Ectodermal cell (in vitro differentiated cells): Measurements from ENCODE around the gene FEM1B.

ENCODE experiments used
- H3K27ac ChIP-seq: 2 replicates; pipeline ENCODE4 v1.7.0; 2013; ENCODE audit warnings: mild to moderate bottlenecking, low read depth, low read length; ENCODE audit not compliant: insufficient read depth, poor library complexity, severe bottlenecking
- H3K27me3 ChIP-seq: 2 replicates; pipeline ENCODE4 v1.7.0; 2013; ENCODE audit warnings: mild to moderate bottlenecking, low read length; ENCODE audit not compliant: insufficient read depth, control insufficient read depth, poor library complexity, severe bottlenecking
- H3K36me3 ChIP-seq: one replicate; pipeline ENCODE4 v1.7.0; 2013; ENCODE audit warnings: low read length; ENCODE audit not compliant: control insufficient read depth, insufficient read depth
- H3K4me1 ChIP-seq: one replicate; pipeline ENCODE4 v1.7.0; 2013; ENCODE audit warnings: low read length; ENCODE audit not compliant: control insufficient read depth, insufficient read depth
- H3K4me3 ChIP-seq: 2 replicates; pipeline ENCODE4 v1.7.0; 2013; ENCODE audit warnings: low read depth, low read length, control low read depth; ENCODE audit not compliant: insufficient read depth
- H3K9me3 ChIP-seq: 2 replicates; pipeline ENCODE4 v1.7.0; 2013; ENCODE audit warnings: mild to moderate bottlenecking, low read length, moderate library complexity; ENCODE audit not compliant: control insufficient read depth
- WGBS, 2 experiments: methylation state at CpG; one replicate each; pipeline ENCODE4 v1.1.7; 2013; ENCODE audit warnings: missing lambda C conversion rate in 2 of 2; 5-methylcytosine and 5-hydroxymethylcytosine counted together

The FEM1B gene

DNA sequence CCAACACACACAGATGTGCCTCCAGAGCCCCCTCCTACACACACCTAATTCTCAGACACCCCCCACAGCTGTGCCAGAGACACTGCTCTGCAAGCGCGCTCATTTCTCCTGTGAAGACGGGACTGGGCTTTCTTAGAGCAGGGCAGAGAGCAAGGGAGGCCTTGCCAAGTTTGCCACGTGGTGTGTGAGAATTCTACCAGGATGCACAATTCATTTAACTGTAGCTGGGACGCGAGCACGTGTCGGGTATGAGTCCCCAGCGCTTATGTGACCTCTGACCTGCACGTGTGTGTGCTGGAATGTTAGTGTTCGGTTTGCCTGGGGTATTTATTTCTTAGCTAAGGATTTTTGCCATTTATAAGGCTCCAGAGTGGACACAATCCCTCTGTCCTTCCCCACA is 37.0 kb downstream of the FEM1B start:
- Histone ChIP-seq H3K9me3 (no peaks in the 10 kb centered on the region), H3K27ac (no peak overlapping the region), H3K4me3 (no peak overlapping the region), H3K36me3 (no peaks in the 10 kb centered on the region), H3K27me3 (no peaks in the 10 kb centered on the region), H3K4me1 (peaks cover 13% of the 10 kb centered on the region)
- 89 to 91% methylated on average over 11 of the region's 11 CpGs for WGBS, 2 experiments

DNA sequence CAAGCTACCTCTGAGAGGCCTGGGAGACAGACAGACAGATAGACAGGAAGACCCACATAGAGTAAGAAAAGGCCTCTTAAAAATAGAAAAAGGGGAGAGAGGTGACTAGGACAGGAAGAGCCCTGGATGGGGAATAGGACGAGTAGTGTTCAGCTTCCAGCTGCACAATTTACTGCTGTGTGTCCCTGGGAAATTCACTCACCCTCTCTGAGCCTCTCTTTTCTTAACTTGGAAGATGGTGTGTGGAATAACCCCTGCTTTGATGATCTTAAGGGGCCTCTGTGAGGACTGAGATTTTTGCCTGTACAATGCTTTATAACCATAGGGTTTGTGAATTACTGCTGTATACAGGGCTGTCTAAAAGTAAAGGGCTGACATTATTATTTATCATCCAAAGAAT is 37.5 kb downstream of the FEM1B start:
- Histone ChIP-seq H3K27me3 (no peaks in the 10 kb centered on the region), H3K9me3 (no peaks in the 10 kb centered on the region), H3K27ac (no peak overlapping the region), H3K36me3 (no peaks in the 10 kb centered on the region), H3K4me3 (no peak overlapping the region), H3K4me1 (peaks cover 13% of the 10 kb centered on the region)
- 89 to 91% methylated on average over 1 of the region's 1 CpG for WGBS, 2 experiments

DNA sequence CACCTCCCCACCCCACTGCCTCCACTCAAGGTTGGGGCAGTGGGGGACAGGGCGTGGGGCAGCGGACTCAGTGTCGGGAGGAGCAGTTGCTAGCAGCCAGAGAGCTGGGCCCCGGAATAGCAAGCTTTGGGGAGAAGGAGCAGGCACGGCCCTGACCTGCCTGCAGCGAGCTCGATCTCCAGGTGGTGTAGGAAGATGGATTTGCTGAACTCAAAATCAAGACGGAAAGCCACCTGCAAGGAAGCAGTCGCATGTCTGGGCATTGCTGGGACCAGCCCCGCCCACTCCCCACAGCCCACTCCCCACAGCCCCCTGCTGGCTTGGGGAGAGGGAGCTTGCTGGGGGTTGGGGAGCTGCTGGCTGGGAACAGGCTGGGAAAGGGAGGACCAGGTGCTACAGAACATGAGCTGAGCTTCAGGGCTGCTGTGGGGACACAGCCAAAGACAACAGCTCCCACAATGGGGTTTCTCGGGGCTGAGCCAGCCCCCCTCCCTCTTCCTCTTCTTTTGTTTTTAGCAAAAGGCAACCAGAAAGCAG is 38.0 kb downstream of the FEM1B start:
- Histone ChIP-seq H3K4me1 (peaks cover 13% of the 10 kb centered on the region), H3K9me3 (no peaks in the 10 kb centered on the region), H3K36me3 (no peaks in the 10 kb centered on the region), H3K27ac (no peak overlapping the region), H3K4me3 (no peak overlapping the region), H3K27me3 (no peaks in the 10 kb centered on the region)
- 39 to 40% methylated on average over 10 to 11 of the region's 11 CpGs for WGBS, 2 experiments

DNA sequence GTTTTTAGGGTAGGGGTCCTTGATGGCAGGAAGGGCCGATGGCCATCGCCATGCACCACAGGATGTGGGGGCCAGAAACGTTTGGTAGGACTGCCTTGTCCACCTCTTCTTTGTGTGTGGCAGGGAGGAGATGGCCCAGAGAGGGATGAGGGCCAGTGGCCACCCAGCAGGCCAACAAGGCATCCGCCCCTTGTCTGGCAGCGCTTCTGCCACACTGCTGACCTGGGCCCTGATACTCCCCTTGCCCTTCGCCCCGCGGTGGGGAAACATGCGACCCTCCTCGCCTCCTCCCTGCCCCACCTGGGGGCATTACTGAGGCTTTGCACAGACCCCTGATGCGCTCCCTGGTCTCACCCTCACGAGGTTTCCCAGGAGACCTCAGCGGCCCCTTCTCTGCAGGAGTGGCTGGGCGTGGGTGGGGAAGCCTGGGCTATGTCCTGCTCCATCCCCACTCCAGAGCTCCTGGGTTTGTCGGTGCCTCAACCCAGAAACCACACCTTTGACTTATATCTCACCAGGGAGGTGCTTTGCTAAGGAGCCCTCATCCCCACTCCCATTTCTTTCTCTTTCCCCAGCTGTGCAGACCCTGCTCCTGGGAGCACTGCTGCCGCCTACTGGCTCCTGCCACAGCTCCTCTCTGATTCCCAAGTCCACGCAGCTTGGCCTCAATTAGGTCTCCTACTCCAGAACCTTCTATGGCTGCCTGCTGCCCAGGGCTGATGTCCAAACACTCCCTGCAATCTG is 38.7 kb downstream of the FEM1B start:
- H3K27ac ChIP-seq = no peak overlapping the region
- H3K36me3 ChIP-seq = no peaks in the 10 kb centered on the region
- no peaks in the 10 kb centered on the region for H3K9me3 ChIP-seq
- H3K27me3 ChIP-seq = no peaks in the 10 kb centered on the region
- peaks cover 13% of the 10 kb centered on the region for H3K4me1 ChIP-seq
- 43 to 46% methylated on average over 17 of the region's 17 CpGs for WGBS, 2 experiments
- no peak overlapping the region for H3K4me3 ChIP-seq

DNA sequence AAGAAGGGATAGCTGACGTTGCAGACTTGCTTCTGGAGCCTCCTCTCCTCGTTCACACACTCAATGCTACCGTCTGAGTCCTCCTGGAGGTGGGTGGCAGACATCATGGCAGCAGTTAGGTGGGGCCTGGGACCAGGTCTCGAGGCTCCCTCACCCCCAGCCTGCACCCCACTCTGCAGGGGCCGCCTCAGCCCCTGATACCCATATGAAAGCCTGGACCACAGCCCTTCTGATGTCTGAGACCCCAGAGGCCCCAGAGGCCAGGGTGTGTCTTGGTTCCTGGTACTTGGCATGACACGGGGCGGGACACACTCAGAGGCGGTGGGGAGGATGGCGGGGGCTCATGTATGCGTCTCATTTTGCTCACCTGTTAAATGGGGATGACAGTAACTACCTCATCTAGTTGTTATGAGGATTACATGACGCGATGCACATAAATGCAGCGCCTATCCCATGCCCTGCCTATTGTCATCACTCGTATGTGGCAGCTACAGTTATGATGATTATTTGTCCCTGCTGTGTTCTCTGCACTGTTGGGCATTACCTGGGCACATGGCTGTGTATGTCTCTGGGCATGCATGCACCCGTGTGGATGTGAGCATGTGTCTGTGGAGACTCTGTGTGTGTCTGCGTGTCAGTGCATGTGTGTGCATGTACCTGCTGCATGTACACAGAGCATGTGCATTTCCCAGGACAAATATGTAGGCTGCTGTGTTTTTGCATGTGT is 39.9 kb downstream of the FEM1B start:
- Histone ChIP-seq H3K4me1 (peaks cover 13% of the 10 kb centered on the region), H3K27ac (no peak overlapping the region), H3K9me3 (no peaks in the 10 kb centered on the region), H3K27me3 (no peaks in the 10 kb centered on the region), H3K36me3 (no peaks in the 10 kb centered on the region), H3K4me3 (no peak overlapping the region)
- WGBS, 2 experiments = 90 to 93% methylated on average over 16 of the region's 16 CpGs

DNA sequence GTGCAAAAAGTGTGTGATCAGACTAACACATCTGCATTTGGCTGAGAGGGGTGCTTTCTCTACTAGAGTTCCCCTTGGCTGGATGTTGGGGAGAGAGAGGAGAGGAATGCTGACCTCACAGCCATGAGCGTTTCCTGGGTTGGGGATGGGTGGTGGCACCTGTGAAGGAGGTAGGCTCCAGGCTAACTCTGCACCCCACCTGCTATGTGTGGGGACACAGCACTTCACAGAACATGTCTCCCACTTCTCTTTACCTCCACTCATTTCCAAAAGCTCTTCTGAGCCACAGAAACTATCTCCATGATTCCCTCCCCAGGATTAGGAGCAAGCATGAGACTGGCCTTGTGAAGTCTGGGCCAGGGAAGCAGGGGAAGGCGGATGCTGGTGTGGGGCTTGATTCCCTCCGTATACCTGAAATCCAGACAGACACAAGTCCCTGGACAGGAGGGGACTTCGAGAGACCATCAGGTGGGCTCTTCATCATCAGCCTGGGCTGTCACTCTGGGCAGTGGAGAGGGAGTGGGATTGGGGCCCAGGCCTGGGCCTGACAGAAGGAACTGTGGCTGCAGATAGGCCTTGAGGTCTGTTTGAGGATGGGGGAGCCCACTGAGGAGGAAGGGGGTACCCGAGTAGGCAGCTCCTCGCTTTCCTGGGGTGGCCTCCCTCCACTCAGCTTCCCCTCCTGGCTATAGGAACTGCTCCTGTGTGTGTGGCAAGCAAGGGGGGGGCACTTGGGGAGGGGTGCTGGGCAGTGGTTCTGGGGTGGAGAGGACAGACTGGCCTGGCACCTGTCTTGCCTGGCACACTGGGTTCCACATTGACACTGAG is 40.7 kb downstream of the FEM1B start:
- Histone ChIP-seq H3K36me3 (no peaks in the 10 kb centered on the region), H3K9me3 (no peaks in the 10 kb centered on the region), H3K4me1 (peaks cover 13% of the 10 kb centered on the region), H3K4me3 (no peak overlapping the region), H3K27me3 (no peaks in the 10 kb centered on the region), H3K27ac (no peak overlapping the region)
- 93 to 94% methylated on average over 6 of the region's 6 CpGs for WGBS, 2 experiments

DNA sequence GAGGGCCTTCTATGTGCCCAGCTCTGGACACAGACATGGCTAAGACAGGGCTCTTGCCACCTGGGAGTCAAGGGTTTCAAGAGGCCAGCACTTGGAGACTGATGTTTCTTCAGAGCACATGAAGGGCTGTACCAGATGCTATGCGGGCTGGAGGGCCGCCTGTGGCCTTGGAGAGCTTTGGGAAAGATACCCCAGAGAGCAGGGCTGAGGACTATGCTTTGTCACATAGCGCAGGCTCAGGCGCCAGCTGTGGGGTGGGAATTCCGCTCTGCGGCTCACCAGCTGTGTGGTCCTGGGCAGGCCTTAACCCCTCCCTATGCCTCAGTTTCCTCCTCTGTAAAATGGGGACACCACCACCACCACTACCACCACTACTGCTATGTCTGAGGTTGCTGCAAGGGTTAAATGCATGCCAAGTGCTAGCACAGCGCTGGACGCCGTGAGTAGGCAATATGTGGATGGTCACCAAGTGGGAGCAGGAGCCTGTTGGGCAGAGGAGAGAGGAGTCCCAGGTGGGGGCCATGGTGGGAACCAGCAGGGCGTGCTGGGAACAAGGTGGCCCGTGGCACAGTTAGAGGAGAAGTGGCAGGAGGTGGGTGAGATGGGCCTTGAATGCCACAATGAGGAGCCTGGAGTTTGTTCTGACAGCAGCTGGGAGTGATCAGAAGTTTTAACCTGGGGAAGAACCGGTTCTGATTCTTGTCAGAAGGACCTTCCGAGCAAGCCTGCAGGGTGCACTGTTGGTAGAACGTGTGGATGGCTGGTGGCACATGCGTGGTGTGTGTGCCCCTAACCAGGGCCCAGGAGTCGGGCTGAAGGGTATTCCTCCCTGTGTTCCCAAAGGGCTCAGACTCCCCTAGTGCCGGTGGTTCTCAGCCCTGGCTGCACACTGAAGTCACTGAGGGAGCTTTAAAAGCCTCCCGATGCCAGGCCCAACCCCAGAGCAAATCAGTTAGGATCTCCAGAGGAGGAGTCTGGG is 41.7 kb downstream of the FEM1B start:
- H3K4me1 ChIP-seq = peaks cover 13% of the 10 kb centered on the region
- H3K4me3 ChIP-seq = no peak overlapping the region
- no peak overlapping the region for H3K27ac ChIP-seq
- no peaks in the 10 kb centered on the region for H3K9me3 ChIP-seq
- 93 to 94% methylated on average over 18 of the region's 18 CpGs for WGBS, 2 experiments
- no peaks in the 10 kb centered on the region for H3K36me3 ChIP-seq
- no peaks in the 10 kb centered on the region for H3K27me3 ChIP-seq

DNA sequence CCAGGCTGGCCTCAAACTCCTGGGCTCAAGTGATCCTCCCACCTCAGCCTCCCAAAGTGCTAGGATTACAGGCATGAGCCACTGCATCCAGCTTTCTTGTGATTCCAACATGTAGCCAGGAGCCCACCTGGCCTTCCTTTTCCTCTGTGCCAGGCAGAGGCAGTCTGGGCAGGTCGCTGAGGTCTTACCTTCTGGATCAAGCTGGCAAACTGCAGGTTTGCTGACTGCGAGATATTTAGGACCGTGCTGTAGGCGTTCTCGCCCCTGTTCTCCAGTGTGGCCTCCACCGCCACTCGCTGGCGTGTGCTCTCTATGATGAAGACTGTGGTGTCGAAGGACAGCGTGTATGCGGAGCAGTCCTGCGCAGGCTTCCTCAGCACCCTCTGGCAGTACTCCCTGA is 42.5 kb downstream of the FEM1B start:
- Histone ChIP-seq H3K4me1 (peaks cover 13% of the 10 kb centered on the region), H3K27ac (no peak overlapping the region), H3K4me3 (no peak overlapping the region), H3K27me3 (no peaks in the 10 kb centered on the region), H3K9me3 (no peaks in the 10 kb centered on the region), H3K36me3 (no peaks in the 10 kb centered on the region)
- WGBS, 2 experiments = 96 to 97% methylated on average over 12 of the region's 12 CpGs

DNA sequence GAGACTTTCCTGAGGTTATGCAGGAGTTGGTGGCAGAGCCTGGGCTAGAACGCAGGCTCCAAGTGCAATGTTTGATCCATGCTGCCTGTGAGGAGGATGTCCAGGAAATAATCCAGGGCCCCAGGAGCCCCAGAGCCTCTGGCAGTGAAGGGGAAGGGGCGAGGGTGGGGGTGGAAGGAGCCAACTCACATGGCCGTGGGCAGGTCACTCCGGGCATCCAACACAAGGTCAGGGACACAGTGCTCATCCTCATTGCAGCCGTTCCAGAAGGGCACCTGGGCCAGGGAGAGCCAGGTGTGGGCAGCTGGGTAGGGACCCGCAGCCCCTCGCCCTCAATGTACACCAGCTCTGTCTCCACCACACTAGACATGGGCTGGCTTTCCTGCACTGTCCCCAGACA is 43.7 kb downstream of the FEM1B start:
- Histone ChIP-seq H3K9me3 (no peaks in the 10 kb centered on the region), H3K4me1 (peaks cover 3% of the 10 kb centered on the region), H3K36me3 (no peaks in the 10 kb centered on the region), H3K27ac (no peak overlapping the region), H3K27me3 (no peaks in the 10 kb centered on the region), H3K4me3 (no peak overlapping the region)
- 92% methylated on average over 7 of the region's 7 CpGs for WGBS, 2 experiments
